Panc1 (cell line): Measurements from ENCODE around the gene CCDC85C. TPM values are rescaled to one million over a fixed set of nuclear protein-coding genes. Genes with fewer than 3 reads are reported as not detected.

Source experiments
- ATAC-seq: fragments of 200-7000 bp; cut with Tn5 transposase; 2 replicates; pipeline ENCODE4 v1.9.1; 2020; ENCODE audit warnings: mild to moderate bottlenecking, moderate library complexity
- BruUV-seq: library from RNA; stranded (reverse); fragments of 400-500 nt; replicated peaks from 2 replicates; lab custom pipeline; 2021; lab: Mats Ljungman, UMichigan
- CTCF ChIA-PET: fragments of 300-600 bp; sonication (Branson Sonifier 250); formaldehyde crosslinking; loops from one replicate; lab custom pipeline; 2022; ENCODE audit warnings: antibody characterized with exemption; lab: Charles Lee
- POLR2A ChIA-PET: fragments of 300-600 bp; sonication (Branson Sonifier 250); formaldehyde crosslinking; loops from one replicate; lab custom pipeline; 2022; ENCODE audit warnings: antibody characterized with exemption; lab: Charles Lee
- DNase-seq: peaks from one replicate; pipeline ENCODE4 v3.0.0-alpha.2; 2010; ENCODE audit warnings: low read depth, low spot score
- H3K27ac ChIP-seq: 2 replicates; pipeline ENCODE4 v1.5.1; 2011; ENCODE audit warnings: mild to moderate bottlenecking, low read length, inconsistent platforms
- H3K27me3 ChIP-seq: fragments of 200-500 bp; sonication (Bioruptor generic); 2 replicates; pipeline ENCODE4 v1.6.0; 2014; ENCODE audit warnings: low read length, inconsistent platforms; ENCODE audit not compliant: control insufficient read depth, insufficient read depth
- H3K36me3 ChIP-seq: fragments of 200-500 bp; sonication (Bioruptor generic); 2 replicates; pipeline ENCODE4 v1.5.1; 2014; ENCODE audit warnings: inconsistent platforms, mild to moderate bottlenecking, low read length, moderate library complexity; ENCODE audit not compliant: control insufficient read depth, insufficient read depth
- H3K4me1 ChIP-seq: 2 replicates; pipeline ENCODE4 v1.5.1; 2011; ENCODE audit warnings: inconsistent platforms, mild to moderate bottlenecking, low read length, moderate library complexity; ENCODE audit not compliant: control insufficient read depth, insufficient read depth
- H3K4me3 ChIP-seq, 2 experiments: 2 replicates each; pipeline ENCODE4 v1.5.1; 2011 to 2012; ENCODE audit warnings: low read depth in 2 of 2, low read length in 2 of 2, mild to moderate bottlenecking in 2 of 2, inconsistent platforms in 1 of 2, moderate library complexity in 1 of 2
- H3K9me3 ChIP-seq: fragments of 200-500 bp; sonication (Bioruptor generic); 2 replicates; pipeline ENCODE4 v1.5.1; 2014; ENCODE audit warnings: low read depth, mild to moderate bottlenecking, inconsistent platforms, low read length, moderate library complexity; ENCODE audit not compliant: control insufficient read depth, insufficient read depth
- POLR2AphosphoS5 ChIP-seq: IDR thresholded peaks from 2 replicates; pipeline ENCODE4 v1.6.1; 2012; ENCODE audit warnings: mild to moderate bottlenecking, low read depth, low read length, moderate library complexity
- SIN3A ChIP-seq: IDR thresholded peaks from 2 replicates; pipeline ENCODE4 v1.6.1; 2012; ENCODE audit warnings: low read depth, mild to moderate bottlenecking, low read length, moderate library complexity, borderline replicate concordance; ENCODE audit not compliant: insufficient read depth
- TCF7L2 ChIP-seq: IDR thresholded peaks from 2 replicates; pipeline ENCODE4 v1.6.1; 2011; ENCODE audit warnings: mild to moderate bottlenecking, low read depth, low read length, inconsistent platforms
- in situ Hi-C: cut with HindIII; loops from 2 replicates; pipeline ENCODE4 v1.10.0; 2016; ENCODE audit warnings: low sequenced_read_pairs, low pct_unique_long_range_greater_than_20kb
- intact Hi-C: fragments of 100-400 bp; cut with micrococcal nuclease; formaldehyde crosslinking; loops from one replicate; pipeline ENCODE4 v1.10.0; 2022; ENCODE audit not compliant: unreplicated experiment
- total RNA-seq: library from RNA; stranded (reverse); gene quantifications from one replicate; pipeline ENCODE4 v1.2.1, GENCODE V29; 2021; ENCODE audit not compliant: unreplicated experiment
- TF ChIP-seq, protein P1 (sequence below): fragments of 450-650 bp; IDR thresholded peaks from 2 replicates; pipeline ENCODE4 v1.5.1; 2017; ENCODE audit warnings: mild to moderate bottlenecking
- TF ChIP-seq, protein P2 (sequence below), 2 experiments: IDR thresholded peaks; 2 replicates each; pipeline ENCODE4 v1.6.1; 2011 to 2012; ENCODE audit warnings: low read depth in 2 of 2, control low read depth in 1 of 2, low read length in 1 of 2, mild to moderate bottlenecking in 1 of 2, moderate library complexity in 1 of 2; ENCODE audit not compliant: insufficient read depth in 1 of 2

CCDC85C gene
- total RNA-seq, 1 experiment from 2014 or later = 96.6 TPM

DNA sequence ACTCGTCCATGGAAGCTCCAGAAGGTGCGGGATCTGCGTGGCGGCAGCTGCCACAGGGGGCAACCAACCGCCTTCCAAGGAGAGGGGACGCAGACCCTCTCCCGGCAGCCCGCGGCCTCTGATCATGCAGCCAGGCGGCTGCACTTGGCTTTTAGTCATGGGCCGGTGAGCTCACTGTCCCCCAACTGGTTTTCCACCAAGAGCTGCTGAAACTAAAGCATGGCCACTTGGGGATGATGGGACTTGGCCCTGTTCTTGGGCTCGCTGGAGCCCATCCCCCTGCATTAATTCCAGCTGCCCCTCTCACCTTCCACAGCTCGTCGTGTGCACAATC is 39.1 kb downstream of the CCDC85C start:
- H3K4me3 ChIP-seq = no peak overlapping the region
- ATAC-seq (no peak), DNase-seq (no peak)
- no peaks in the 10 kb centered on the region for H3K9me3 ChIP-seq
- peak overlapping the region; percentile 74 for H3K27ac ChIP-seq
- no peaks in the 10 kb centered on the region for H3K36me3 ChIP-seq
- CTCF ChIA-PET = interaction anchor here (0.7 kb wide), 1 partner anchor 39 kb away, joined by 4 read pairs; the partner anchor contains the start of gene CCDC85C
- no peak for TF ChIP-seq POLR2AphosphoS5
- TF ChIP-seq TCF7L2 = no peak
- no peak for TF ChIP-seq SIN3A
- TF ChIP-seq, protein P1, sequence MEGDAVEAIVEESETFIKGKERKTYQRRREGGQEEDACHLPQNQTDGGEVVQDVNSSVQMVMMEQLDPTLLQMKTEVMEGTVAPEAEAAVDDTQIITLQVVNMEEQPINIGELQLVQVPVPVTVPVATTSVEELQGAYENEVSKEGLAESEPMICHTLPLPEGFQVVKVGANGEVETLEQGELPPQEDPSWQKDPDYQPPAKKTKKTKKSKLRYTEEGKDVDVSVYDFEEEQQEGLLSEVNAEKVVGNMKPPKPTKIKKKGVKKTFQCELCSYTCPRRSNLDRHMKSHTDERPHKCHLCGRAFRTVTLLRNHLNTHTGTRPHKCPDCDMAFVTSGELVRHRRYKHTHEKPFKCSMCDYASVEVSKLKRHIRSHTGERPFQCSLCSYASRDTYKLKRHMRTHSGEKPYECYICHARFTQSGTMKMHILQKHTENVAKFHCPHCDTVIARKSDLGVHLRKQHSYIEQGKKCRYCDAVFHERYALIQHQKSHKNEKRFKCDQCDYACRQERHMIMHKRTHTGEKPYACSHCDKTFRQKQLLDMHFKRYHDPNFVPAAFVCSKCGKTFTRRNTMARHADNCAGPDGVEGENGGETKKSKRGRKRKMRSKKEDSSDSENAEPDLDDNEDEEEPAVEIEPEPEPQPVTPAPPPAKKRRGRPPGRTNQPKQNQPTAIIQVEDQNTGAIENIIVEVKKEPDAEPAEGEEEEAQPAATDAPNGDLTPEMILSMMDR = no peak
- TF ChIP-seq, protein P2, sequence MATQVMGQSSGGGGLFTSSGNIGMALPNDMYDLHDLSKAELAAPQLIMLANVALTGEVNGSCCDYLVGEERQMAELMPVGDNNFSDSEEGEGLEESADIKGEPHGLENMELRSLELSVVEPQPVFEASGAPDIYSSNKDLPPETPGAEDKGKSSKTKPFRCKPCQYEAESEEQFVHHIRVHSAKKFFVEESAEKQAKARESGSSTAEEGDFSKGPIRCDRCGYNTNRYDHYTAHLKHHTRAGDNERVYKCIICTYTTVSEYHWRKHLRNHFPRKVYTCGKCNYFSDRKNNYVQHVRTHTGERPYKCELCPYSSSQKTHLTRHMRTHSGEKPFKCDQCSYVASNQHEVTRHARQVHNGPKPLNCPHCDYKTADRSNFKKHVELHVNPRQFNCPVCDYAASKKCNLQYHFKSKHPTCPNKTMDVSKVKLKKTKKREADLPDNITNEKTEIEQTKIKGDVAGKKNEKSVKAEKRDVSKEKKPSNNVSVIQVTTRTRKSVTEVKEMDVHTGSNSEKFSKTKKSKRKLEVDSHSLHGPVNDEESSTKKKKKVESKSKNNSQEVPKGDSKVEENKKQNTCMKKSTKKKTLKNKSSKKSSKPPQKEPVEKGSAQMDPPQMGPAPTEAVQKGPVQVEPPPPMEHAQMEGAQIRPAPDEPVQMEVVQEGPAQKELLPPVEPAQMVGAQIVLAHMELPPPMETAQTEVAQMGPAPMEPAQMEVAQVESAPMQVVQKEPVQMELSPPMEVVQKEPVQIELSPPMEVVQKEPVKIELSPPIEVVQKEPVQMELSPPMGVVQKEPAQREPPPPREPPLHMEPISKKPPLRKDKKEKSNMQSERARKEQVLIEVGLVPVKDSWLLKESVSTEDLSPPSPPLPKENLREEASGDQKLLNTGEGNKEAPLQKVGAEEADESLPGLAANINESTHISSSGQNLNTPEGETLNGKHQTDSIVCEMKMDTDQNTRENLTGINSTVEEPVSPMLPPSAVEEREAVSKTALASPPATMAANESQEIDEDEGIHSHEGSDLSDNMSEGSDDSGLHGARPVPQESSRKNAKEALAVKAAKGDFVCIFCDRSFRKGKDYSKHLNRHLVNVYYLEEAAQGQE (IDR thresholded peaks at IDR 0.05; ENCODE audit: insufficient read depth in 1 of 2, low read depth in 2 of 2, low read length in 1 of 2) = no peak
- intact Hi-C loops (loop anchor here (5.0 kb wide), 1 partner anchor 37 kb away; the partner anchor contains the start of gene CCDC85C), in situ Hi-C loops (no loop called here)
- H3K4me1 ChIP-seq = peaks cover 95% of the 10 kb centered on the region
- POLR2A ChIA-PET = no interaction called here
- no peaks in the 10 kb centered on the region for H3K27me3 ChIP-seq
- no TSS peak for BruUV-seq

DNA sequence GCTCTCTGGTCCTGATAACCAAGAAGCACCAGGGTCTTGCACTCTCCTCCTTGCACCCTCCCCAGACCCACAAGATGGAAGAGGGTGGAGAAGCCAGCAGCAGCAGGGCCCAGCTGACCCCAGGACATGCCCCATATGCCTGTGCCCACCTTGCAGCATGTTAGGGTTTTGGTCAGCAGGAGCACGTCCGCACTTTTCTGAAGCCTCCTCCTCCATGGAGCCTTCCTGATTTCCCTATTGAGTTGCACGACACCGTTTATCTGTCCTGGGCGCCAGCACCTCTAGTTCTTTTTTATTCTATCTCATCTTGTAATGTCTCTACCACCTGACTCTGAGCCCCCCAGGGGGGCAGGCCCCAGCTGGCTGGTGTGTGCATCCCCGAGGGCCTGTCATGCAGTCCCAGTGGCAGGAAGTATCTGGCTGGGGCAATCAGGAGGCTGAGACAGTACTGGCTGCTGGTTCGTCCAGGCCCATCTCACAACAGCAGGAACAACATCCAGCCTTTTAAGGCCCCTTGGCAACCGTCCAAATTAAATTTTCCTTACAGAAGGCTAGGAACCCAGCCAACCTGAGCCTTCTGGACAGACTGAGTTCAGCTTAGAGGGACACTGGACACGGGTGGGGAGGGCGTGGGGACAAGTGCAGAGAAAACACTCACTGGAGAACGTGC is 39.6 kb downstream of the CCDC85C start:
- ATAC-seq = no peak
- ChIA-PET CTCF (interaction anchor here (0.7 kb wide), 1 partner anchor 39 kb away, joined by 4 read pairs; the partner anchor contains the start of gene CCDC85C), POLR2A (no interaction called here)
- Histone ChIP-seq H3K36me3 (no peaks in the 10 kb centered on the region), H3K27me3 (no peaks in the 10 kb centered on the region), H3K4me1 (peaks cover 90% of the 10 kb centered on the region), H3K9me3 (no peaks in the 10 kb centered on the region), H3K27ac (peak overlapping the region; percentile 74), H3K4me3 (no peak overlapping the region)
- no TSS peak for BruUV-seq
- DNase-seq = no peak
- in situ Hi-C loops (no loop called here), intact Hi-C loops (no loop called here)
- TF ChIP-seq, protein P2 (IDR thresholded peaks at IDR 0.05; ENCODE audit: insufficient read depth in 1 of 2, low read depth in 2 of 2, low read length in 1 of 2) = no peak
- TF ChIP-seq SIN3A = no peak
- TF ChIP-seq, protein P1 = no peak
- TF ChIP-seq POLR2AphosphoS5 = no peak
- no peak for TF ChIP-seq TCF7L2
